CD4-positive, alpha-beta T cell treated with Interferon gamma for 1 hour (primary cell): ENCODE data around the gene SARDH.

Source experiments
- DNase-seq: peaks from one replicate; pipeline ENCODE4 v3.0.0-alpha.2; 2020

The SARDH gene, protein sequence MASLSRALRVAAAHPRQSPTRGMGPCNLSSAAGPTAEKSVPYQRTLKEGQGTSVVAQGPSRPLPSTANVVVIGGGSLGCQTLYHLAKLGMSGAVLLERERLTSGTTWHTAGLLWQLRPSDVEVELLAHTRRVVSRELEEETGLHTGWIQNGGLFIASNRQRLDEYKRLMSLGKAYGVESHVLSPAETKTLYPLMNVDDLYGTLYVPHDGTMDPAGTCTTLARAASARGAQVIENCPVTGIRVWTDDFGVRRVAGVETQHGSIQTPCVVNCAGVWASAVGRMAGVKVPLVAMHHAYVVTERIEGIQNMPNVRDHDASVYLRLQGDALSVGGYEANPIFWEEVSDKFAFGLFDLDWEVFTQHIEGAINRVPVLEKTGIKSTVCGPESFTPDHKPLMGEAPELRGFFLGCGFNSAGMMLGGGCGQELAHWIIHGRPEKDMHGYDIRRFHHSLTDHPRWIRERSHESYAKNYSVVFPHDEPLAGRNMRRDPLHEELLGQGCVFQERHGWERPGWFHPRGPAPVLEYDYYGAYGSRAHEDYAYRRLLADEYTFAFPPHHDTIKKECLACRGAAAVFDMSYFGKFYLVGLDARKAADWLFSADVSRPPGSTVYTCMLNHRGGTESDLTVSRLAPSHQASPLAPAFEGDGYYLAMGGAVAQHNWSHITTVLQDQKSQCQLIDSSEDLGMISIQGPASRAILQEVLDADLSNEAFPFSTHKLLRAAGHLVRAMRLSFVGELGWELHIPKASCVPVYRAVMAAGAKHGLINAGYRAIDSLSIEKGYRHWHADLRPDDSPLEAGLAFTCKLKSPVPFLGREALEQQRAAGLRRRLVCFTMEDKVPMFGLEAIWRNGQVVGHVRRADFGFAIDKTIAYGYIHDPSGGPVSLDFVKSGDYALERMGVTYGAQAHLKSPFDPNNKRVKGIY

GRCh38 chr9:133737774-133738639, at the start of gene SARDH:
TSS of gene SARDH (minus strand) at chr9:133738352. CDS start at chr9:133734173, 4,179 bp downstream.
- DNase-seq, result peak; percentile 22

DNA sequence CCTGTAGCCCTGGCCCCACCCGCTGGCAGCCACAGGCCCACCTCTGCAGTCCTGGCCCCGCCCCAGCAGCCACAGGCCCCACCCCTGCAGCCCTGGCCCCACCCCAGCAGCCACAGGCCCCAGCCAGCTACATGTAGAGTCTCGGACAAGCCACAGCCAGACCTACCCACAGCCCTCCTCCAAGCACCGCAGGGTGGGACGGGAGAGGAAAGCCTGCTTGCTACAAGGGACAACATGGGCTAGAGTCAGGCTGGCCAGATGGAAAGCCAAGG, 49.5 kb upstream of the SARDH start:
- DNase-seq, result peak; percentile 56

GRCh38 chr9:133786907-133787753, 49.0 kb upstream of the SARDH start:
- DNase-seq, result no peak

- DNase-seq, result peak; percentile 38
These were observed 48.2 kb upstream of the SARDH start for GRCh38 chr9:133786371-133786753.

- DNase-seq, result no peak
These were observed 47.7 kb upstream of the SARDH start for GRCh38 chr9:133785753-133786370.

GRCh38 chr9:133784731-133785561, 46.8 kb upstream of the SARDH start:
- DNase-seq, result no peak

DNA sequence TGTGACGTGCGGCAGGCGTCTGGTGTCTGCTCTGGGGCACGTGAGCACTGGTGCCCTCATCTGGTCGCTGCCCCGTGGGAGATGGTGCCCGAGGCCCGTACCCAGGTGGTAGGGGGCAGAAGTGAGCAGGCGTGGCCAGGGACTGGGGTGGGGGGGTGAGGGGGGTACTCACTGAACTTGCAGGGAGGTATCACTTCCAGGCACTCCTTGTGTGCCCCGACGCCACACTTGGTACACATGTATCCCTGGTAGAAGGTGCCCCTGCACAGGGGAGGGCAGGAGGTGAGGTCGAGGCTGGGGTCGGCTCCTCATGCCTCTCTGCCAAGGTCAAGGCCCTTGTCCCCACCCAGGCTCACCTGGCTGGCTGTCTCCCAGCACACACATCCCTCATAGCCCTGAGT, 45.2 kb upstream of the SARDH start:
- DNase-seq, result no peak

- peak; percentile 59 for DNase-seq
These were observed 44.3 kb upstream of the SARDH start for GRCh38 chr9:133782157-133783130.

DNA sequence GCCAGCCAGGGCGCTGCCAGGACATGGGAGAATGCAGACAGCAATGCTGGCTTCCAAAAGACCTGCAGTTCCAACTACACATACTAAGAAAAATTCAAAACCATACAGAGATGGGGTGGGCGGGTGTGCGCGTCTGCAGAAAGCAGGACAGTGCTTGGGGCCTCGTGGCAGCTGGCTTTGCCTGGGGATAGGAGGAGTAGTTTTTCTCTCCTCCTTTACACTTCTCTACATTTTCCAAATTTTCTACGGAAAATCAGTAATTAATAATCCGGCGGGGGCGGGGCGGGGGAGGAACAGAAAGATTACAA, 43.6 kb upstream of the SARDH start:
- DNase-seq, result no peak

DNA sequence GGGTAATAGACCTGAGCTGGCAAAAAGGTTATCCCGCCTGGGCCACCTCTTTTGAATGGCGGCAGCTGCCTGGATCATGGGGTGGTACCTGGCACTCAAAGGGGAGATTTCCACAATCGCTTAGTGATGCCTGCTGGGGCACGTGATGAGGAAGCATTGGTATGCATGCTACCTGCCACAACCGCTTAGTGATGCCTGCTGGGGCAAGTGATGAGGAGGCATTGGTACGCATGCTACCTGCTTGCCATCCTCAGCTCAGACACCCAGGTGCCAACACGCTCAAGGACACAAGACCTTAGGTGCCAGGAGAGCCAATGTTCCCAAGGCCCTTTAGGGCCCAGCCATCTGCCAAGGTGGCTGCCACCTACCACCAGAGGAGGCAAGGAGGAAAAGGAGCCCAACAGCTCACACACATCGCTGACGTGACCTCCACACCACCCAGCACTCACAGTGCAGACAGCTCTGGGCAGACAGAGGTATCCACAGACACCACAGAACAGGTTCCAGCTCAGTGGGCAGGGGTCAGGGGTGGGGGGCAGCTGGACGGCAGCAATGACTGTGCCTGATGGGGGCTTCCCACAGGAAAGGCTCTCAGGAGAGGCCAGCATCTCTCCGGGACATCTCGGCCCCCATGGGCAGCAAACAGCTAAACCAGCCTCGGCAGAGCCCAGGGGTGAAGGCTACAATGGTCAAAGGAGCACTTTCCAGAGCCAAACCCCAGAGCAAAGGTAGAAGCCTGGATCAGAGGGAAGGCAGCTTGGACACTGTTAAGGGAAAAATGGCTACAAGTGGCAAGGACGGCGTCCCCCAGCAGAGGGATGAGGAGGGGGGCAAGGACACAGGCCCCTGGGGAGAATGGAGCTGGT, 43.0 kb upstream of the SARDH start:
- DNase-seq, result no peak

GRCh38 chr9:133780404-133780945, 42.3 kb upstream of the SARDH start:
- no peak for DNase-seq

DNA sequence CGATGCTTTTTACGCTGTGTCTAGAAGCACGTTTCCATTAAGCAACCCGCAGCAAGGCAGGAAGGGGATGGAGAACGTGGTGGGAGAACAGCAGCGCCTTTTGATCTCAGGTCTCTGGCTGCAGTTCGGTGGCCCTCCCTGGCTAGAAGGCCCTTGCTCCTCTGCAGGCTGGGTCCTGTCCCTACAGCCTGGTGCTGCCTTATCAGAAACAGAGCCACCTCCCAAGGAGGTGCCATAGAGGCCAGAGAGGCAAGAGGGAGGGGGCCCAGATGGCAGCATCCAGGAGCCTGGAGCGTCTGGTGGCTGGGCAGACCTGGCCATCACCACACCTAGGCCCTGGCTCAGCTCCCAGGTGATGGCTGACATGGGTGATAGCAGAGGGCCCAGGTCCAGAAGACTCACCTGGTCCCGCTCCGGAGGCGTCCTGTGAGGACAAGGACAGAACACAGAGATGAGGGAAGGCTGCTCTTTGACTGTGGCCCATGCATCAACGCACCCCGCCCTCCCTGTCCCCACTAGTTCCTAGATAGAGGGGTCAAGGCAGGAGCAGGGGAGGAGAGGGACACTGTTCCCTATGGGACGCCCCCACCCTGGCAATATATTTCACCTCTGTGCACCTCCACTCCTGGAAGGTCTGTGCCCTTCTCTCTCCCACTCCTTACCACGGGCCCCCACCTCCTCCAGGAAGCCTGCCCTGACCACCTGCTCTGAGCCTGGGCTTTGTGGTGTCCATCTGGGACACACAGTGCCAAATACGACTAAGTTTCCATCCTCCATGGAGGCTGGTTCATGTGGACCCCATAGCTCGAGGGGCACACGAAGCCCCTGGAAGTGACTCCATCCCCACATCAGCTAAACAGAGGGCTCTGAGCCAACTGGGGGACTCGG, 41.6 kb upstream of the SARDH start:
- DNase-seq, result no peak

DNA sequence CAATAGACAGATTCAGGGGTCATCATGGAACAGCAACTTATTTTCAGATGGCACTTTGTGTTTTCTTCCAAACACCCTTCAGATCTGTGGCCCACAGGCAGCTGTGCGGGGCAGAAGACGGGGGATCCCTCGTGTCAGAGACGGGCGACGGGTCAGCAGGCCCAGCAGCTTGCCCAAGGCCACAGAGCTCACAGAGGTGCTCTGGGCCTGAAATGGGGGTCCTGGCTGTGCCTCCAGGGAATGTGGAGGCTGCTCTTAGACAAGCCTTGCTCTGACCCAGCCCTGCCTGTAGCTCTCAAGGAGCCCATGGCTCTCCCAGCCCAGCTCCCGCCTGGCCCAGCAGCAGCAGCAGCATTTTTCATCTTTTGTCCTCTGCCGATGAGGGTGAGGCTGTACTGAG, 40.9 kb upstream of the SARDH start:
- DNase-seq, result no peak

DNA sequence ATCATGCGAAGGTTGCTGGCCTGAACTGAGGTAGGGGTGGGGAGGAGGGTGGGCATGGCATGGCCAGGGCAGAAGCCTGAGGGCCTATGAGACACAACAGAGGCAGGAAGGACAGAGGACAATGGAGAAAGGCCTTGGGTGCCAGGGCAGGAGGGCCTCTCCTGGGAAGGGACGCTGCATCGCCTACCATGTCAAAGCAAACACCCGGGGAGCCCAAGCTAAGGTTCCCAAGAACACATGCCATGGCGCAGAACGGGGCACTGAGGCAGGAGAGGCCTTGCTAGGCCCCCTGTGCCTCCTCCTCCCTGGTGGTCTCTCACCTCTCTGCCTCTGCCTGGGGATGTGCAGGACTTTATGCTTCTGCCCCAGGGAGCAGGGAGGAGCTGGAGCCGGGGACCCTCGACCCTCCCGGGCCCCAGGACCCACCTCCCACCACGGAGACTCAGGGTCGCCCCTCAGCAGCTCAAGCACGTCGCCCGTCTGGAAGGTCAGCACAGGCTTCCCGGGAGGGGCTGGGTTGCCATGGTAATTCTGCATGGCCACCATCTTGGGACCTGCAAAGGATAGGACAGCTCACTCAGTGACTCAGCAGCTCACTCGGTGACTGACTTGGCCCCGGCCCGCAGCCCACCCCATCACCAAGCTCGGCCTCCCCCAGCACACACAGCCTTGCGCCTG, 40.3 kb upstream of the SARDH start:
- DNase-seq, result no peak

- no peak for DNase-seq
These were observed 39.7 kb upstream of the SARDH start for GRCh38 chr9:133777871-133778270.

GRCh38 chr9:133777068-133777791, 39.1 kb upstream of the SARDH start:
- DNase-seq, result no peak
